GM19238 (cell line): ENCODE data around the gene SAMD10.
A peak's percentile ranks its signal among the peaks of the same experiment; 100 is the strongest.
"Not testable (repeated sequence)": the region's sequence is repeated elsewhere in the genome, so short reads cannot be mapped to it uniquely, and the experiment has no call there.

Experiments used
- DNase-seq: peaks from one replicate; pipeline ENCODE4 v3.0.0; 2011; ENCODE audit warnings: low spot score; ENCODE audit not compliant: insufficient read length

SAMD10 gene

GRCh38 chr20:63942969-63943807, 36.3 kb downstream of the SAMD10 start:
- DNase-seq = no peak

GRCh38 chr20:63942250-63942951, 37.0 kb downstream of the SAMD10 start:
- no peak for DNase-seq

GRCh38 chr20:63941282-63942081, 38.0 kb downstream of the SAMD10 start:
- DNase-seq = peak; percentile 59

DNA sequence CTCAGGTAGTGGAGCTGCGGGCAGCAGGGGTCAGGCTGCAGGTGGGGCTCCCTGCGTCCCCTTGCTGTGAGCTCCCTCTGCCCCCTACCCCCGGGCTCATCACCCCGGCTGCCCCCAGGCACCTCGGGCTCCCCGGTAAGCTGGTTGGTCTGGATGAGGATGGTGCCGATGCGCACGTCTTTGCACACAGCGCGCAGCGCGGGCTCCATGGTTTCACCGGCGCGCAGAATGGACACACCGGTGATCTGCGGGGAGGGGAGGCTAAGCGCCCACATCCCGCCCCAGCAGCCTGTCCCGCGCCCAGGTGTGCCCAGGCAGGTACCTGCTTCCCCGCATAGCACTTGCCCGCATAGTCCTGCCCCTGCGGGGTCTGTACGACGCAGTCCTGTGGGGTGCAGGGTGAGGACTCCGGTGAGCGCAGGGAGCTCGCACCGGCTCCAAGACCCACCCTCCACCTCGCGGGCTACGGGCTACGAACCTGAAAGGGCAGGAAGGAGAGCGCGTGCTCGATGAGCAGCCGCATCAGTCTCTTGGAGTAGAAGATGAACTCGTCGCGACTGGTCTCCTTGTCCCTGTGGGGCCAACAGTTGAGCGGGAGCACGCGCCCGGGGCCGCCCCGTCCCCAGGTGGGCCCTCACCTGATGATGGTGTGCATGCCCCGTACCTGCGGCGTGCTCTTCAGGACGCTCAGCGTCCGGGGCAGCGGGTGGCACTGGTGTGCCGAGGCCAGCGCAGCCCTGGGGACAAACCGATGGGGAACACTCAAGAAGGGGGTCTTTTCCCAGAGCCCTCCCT, 38.8 kb downstream of the SAMD10 start:
- DNase-seq = no peak

- DNase-seq = no peak
Observed at GRCh38 chr20:63940071-63940471, 39.4 kb downstream of the SAMD10 start.

DNA sequence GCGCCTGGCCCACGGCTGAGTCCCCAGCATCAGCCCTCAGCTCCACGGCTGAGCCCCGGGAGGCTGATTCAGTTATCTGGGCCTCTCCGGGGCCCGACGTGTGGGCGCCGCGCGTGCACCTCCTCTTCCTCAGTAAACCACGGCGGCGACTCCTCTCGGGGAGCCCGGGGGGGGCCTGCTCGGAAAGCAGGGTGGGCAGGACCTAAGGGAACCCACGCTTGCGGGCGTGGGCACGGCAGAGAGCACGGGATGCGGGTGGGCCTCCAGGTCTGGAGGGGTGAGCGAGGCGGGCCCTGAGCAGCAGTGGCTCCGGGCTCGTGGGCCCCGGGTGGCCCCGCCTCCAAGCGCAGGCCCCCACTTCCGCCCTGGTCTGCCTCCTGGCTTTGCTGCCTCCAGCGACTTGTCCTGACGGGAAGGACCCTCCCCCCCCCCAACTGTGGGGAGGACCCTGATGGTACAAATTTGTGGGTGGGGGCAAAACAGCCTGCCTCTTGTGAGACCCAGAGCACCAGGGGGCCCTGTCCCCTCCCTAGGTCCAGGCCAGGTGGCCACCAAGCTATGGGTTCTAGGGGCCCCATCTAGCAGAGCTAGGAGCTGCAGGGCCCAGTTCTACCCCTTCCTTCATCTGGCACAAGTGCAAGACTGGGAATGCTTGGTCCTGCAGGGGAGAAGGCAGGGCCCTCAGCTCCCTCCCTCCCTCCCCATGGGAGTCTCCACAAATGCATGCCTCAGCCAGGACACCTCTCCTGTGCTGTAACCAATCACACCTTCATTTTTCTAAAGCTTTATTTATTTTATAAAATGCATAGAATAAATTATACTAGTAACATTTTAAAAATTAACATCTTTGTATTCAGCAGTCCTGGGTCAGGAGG, 40.1 kb downstream of the SAMD10 start:
- no peak for DNase-seq

DNA sequence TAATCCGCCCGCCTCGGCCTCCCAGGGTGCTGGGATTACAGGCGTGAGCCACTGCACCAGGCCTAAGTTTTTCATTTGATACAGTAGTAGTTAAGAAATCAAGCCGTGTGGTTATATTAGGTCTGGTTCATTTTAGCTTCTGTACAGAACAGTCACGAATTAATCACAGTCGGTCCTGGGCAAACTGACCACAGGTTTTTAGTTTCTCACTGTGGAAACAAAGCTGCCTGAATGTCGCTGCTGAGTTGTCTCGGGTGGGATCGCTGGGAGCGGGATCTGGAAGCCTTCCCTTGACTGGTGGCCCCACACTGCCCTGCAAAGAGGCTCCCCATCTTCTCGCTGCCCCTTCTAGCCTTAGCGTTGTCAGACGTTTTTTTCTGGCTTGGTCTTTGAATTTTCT, 41.8 kb downstream of the SAMD10 start:
- no peak for DNase-seq

DNA sequence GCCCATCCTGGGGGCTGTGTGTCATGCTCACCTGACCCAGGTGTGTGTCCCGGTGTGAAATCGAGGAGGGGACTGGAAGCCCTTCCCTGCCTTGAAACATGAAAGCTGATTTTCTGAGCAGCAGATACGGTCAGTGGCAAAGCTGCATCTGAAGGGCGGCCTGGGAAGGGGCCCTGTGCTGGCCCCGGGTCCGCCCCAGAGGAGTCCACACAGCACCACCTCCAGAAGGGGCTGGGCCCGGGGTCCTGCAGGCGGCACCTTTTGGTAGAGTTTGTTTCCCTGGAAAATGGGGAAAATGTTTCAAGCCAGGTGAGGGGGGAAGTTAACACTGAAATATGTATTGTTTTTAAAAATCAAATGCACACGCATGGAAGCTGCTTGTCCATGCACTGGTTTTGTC, 44.0 kb downstream of the SAMD10 start:
- no peak for DNase-seq

GRCh38 chr20:63934271-63935068, 45.0 kb downstream of the SAMD10 start:
- no peak for DNase-seq

GRCh38 chr20:63933646-63934045, 45.8 kb downstream of the SAMD10 start:
- no peak for DNase-seq

DNA sequence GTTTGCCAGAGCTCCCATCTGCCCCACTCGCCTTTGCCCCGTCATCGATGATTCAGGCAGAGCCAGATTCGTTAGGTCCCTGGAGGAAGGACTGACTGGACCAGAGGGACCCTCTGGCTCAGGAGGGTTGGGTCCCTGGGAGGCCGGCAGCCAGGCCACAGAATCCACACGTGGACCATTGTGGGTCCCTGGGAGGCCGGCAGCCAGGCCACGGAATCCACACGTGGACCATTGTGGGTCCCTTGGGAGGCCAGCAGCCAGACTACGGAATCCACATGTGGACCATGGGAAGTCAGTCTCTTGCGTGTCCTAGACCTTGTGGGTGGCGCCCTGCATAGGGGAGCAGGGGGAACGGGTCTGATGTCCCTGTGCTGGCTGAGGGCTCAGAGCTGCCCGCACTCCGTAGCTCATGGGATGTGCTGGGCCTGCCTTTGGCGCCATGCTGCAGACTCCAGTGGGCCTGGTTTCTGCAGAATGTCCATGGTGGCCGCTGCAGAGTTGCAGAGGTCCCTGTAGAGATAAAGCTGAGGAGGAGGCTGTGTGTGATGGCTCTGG, 46.8 kb downstream of the SAMD10 start:
- DNase-seq = no peak

DNA sequence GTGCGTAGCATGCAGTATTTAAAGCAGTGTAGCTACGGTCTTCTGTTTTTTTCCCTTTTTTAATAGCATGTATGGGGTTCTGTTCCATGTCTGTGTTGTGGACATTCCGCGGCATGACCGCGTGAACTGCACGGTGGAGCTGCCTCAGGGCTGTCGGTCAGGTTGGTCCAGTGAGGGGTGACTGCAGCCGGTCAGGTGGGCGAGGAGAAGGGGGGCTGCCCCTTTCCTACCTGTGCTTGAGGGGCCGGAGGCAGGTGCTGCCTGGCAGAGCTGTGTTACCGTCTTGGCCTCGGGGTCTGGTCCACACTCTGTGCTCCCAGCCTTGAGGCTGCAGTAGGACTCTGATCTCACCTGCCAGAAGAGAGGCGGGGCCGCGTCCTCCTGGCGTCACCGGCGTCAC, 47.7 kb downstream of the SAMD10 start:
- DNase-seq = no peak

GRCh38 chr20:63930971-63931553, 48.4 kb downstream of the SAMD10 start:
- DNase-seq = no peak

DNA sequence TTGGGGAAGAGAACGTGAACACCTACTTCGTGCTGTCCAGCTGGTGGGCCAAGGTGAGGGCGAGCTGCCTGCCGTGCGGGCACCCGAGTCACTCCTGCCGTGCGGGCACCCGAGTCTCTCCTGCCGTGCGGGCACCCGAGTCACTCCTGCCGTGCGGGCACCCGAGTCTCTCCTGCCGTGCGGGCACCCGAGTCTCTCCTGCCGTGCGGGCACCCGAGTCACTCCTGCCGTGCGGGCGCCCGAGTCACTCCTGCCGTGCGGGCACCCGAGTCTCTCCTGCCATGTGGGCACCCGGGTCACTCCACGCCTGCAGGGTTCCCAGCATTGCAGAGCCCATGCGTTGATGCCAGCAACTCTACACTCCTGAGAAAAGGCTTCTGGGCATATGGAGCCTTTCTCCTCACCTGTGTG, 50.0 kb downstream of the SAMD10 start:
- DNase-seq = not testable (repeated sequence)

DNA sequence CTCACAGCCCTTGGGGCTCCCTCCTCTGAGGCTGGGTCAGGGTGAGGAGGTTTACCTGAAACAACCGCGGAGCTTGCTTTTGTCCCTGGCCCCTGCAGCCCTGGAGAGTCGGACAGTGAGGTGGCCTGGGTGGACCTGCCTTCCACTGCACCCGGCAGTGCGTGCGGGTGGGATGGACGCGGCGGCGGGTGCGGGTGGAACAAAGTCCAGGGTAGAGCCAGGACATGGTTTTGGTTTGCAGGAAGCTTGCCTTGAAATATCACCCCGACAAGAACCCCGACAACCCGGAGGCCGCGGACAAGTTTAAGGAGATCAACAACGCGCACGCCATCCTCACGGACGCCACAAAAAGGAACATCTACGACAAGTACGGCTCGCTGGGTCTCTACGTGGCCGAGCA, 50.4 kb downstream of the SAMD10 start:
- DNase-seq = no peak

- DNase-seq = no peak
Observed at GRCh38 chr20:63926298-63926697, 53.1 kb downstream of the SAMD10 start.

GRCh38 chr20:63924241-63924640, 55.2 kb downstream of the SAMD10 start:
- no peak for DNase-seq
